Measurements from ENCODE around the gene PLCD1.
"Not testable (repeated sequence)": the region's sequence is repeated elsewhere in the genome, so short reads cannot be mapped to it uniquely, and the experiment has no call there.

PLCD1 gene

GRCh38 chr3:38029400-38030125, at the start of gene PLCD1:
Gene PLCD1 (minus strand): TSS chr3:38029642. CDS start chr3:38029539, 103 bp downstream.
- no peak within 1 kb of the TSS for H3K4me3 ChIP-seq (ENCODE audit: low read depth, low read length)
- no peak for DNase-seq (ENCODE audit: low read depth)
- TF ChIP-seq CTCF (IDR thresholded peaks at IDR 0.05; ENCODE audit: insufficient read depth, low read depth, low read length, missing control alignments): no peak

GRCh38 chr3:38077073-38077472, 47.6 kb upstream of the PLCD1 start:
- H3K4me3 ChIP-seq (ENCODE audit: low read depth, low read length); DNase-seq (ENCODE audit: low read depth): not testable (repeated sequence)

GRCh38 chr3:38070013-38070412, 40.6 kb upstream of the PLCD1 start:
- no peak overlapping the region for H3K4me3 ChIP-seq (ENCODE audit: low read depth, low read length)
- DNase-seq (ENCODE audit: low read depth): no peak
- no peak for TF ChIP-seq CTCF (IDR thresholded peaks at IDR 0.05; ENCODE audit: insufficient read depth, low read depth, low read length, missing control alignments)

GRCh38 chr3:38067508-38068233, 38.2 kb upstream of the PLCD1 start:
- DNase-seq (ENCODE audit: low read depth): no peak
- no peak overlapping the region for H3K4me3 ChIP-seq (ENCODE audit: low read depth, low read length)
- no peak for TF ChIP-seq CTCF (IDR thresholded peaks at IDR 0.05; ENCODE audit: insufficient read depth, low read depth, low read length, missing control alignments)

- not testable (repeated sequence) for H3K4me3 ChIP-seq (ENCODE audit: low read depth, low read length)
Observed at GRCh38 chr3:38064453-38064852, 35.0 kb upstream of the PLCD1 start.

GRCh38 chr3:38062809-38063208, 33.4 kb upstream of the PLCD1 start:
- DNase-seq (ENCODE audit: low read depth): no peak
- TF ChIP-seq CTCF (IDR thresholded peaks at IDR 0.05; ENCODE audit: insufficient read depth, low read depth, low read length, missing control alignments): no peak
- no peak overlapping the region for H3K4me3 ChIP-seq (ENCODE audit: low read depth, low read length)

More at GRCh38 chr3:38064453-38064852, 35.0 kb upstream of the PLCD1 start:
- DNase-seq (ENCODE audit: low read depth): not testable (repeated sequence)

- DNase-seq (ENCODE audit: low read depth): no peak
- TF ChIP-seq CTCF (IDR thresholded peaks at IDR 0.05; ENCODE audit: insufficient read depth, low read depth, low read length, missing control alignments): no peak
- no peak overlapping the region for H3K4me3 ChIP-seq (ENCODE audit: low read depth, low read length)
Observed at GRCh38 chr3:38059591-38059990, 30.1 kb upstream of the PLCD1 start.

GRCh38 chr3:38059148-38059547, 29.7 kb upstream of the PLCD1 start:
- no peak overlapping the region for H3K4me3 ChIP-seq (ENCODE audit: low read depth, low read length)
- DNase-seq (ENCODE audit: low read depth): no peak
- TF ChIP-seq CTCF (IDR thresholded peaks at IDR 0.05; ENCODE audit: insufficient read depth, low read depth, low read length, missing control alignments): no peak

Data from GM12865 (cell line).